ENCODE results near the gene GAN. TPM values are rescaled to one million over a fixed set of nuclear protein-coding genes. Genes with fewer than 3 reads are reported as not detected.

GAN gene
- total and polyA plus RNA-seq, 10 of the 15 experiments (the other 5 are each of a cell fraction or from before 2014, with no cell fraction given): 0.42 to 8.4 (median 2.5) TPM

DNA sequence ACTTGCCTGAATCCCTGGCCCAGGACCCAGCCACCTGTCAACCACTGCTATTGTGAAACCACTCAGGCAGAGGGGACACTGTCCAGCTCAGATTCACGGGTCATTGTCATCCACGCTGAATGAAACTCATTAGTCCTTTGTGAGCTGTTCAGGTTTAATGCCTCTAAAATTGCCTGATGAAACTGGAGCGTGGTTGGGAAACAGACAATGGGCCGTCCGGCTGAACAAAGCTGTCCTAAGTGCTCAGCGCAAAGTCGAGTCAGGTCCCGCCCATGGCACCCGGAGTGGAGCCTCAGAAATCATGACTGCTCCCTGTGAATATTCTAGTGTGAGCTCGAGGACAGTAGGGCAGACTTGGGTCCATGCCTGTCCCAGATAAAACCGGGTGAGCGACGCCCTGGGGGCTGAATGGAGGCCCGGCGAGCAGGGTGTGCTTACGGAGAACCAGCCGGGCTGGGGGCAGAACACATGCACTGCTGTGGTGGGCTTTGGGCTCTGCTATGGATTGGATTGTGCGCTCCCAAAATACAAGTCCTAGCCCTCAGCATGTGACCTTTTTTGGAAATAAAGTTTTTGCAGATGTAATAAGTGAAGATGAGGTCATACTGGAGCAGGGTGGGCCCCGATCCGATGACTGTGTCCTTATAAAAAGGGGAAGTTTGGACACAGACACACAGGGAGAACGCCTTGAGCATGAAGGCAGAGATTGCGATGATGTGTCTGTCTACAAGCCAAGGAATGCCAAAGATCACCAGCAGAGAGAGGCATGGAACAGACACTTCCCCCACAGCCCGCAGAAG, 117.0 kb downstream of the GAN start:
- H3K4me3 ChIP-seq: peak overlapping the region; percentile 11; the same call in 1 of the 2 replicates
- H3K4me2 ChIP-seq (ENCODE audit: control insufficient read depth, insufficient read depth): peak overlapping the region; percentile 52
- ChIA-PET SMC1A (ENCODE audit: uncharacterized antibody, unreplicated experiment) (interaction anchor here (0.7 to 3.6 kb wide), 10 partner anchors 8 to 294 kb away, joined by 3 to 25 read pairs (median 4); partner anchors contain the start of gene CMIP), CTCF (interaction anchor here (0.8 to 2.0 kb wide), 6 partner anchors 10 to 66 kb away, joined by 3 to 6 read pairs (median 3); no protein-coding TSS in a partner anchor), POLR2A (interaction anchor here (0.5 to 0.9 kb wide), 2 partner anchors 49 to 222 kb away, joined by 4 read pairs; no protein-coding TSS in a partner anchor), RAD21 (ENCODE audit: unreplicated experiment) (interaction anchor here (0.7 to 2.6 kb wide), 5 partner anchors 10 to 74 kb away, joined by 3 to 16 read pairs (median 5); no protein-coding TSS in a partner anchor)
- ATAC-seq (peak; percentile 83), DNase-seq (ENCODE audit: low read depth, low spot score) (no peak), FAIRE-seq (peak; percentile 57)
- peaks cover 22% of the 10 kb centered on the region for H3K4me1 ChIP-seq (ENCODE audit: control insufficient read depth, insufficient read depth, low read length)
- no peak overlapping the region for H3K9ac ChIP-seq (ENCODE audit: control insufficient read depth, insufficient read depth, low read length)
- H3K79me2 ChIP-seq (ENCODE audit: control insufficient read depth, insufficient read depth, low read length): no peaks in the 10 kb centered on the region
- H3K27ac ChIP-seq (ENCODE audit: control insufficient read depth, insufficient read depth): peak overlapping the region; percentile 21; the same call in 1 of the 2 replicates
- intact Hi-C loops (cut with micrococcal nuclease; ENCODE audit: unreplicated experiment): loop anchor here (1.0 kb wide), 1 partner anchor 50 kb away; no protein-coding TSS in a partner anchor
- no peaks in the 10 kb centered on the region; a peak in 1 of 4 replicates for H3K36me3 ChIP-seq (ENCODE audit: control insufficient read depth in 2 of 2, insufficient read depth in 2 of 2, low read length in 1 of 2)
- H2AFZ ChIP-seq (ENCODE audit: control insufficient read depth, low read depth, low read length): no peak overlapping the region
- 45% methylated on average over 23 of the region's 23 CpGs for WGBS (ENCODE audit: insufficient coverage, insufficient replicate concordance, low lambda C conversion rate, missing lambda C conversion rate)
- H3K9me3 ChIP-seq (replicated peaks; ENCODE audit: control insufficient read depth, insufficient read depth, low read length): no peaks in the 10 kb centered on the region; the same call in 2 of the 3 replicates
- H4K20me1 ChIP-seq (ENCODE audit: control insufficient read depth, insufficient read depth): no peaks in the 10 kb centered on the region
- no TSS peak for BruUV-seq (replicated peaks)
- in situ Hi-C loops (cut with MboI): no loop called here
- H3K27me3 ChIP-seq (replicated peaks in 1 of 2; ENCODE audit: control insufficient read depth in 2 of 2, insufficient read depth in 2 of 2, low read length in 1 of 2): no peaks in the 10 kb centered on the region
- TF ChIP-seq BRCA1 (IDR thresholded peaks at IDR 0.05; ENCODE audit: low read depth, low read length) (no peak), BHLHE40 (IDR thresholded peaks at IDR 0.05; ENCODE audit: borderline replicate concordance in 1 of 2, low read depth in 2 of 2, low read length in 1 of 2) (0 out of 4 replicates have a peak, but pooled peaks of 1 of the 2 experiments have one; percentile 0), CEBPB (IDR thresholded peaks at IDR 0.05; ENCODE audit: borderline replicate concordance in 1 of 2, low read depth in 2 of 2, low read length in 2 of 2) (0 out of 4 replicates have a peak, but pooled peaks of 1 of the 2 experiments have one; percentile 0), RCOR1 (conservative IDR thresholded peaks at IDR 0.05; ENCODE audit: low read depth, low read length) (0 out of 2 replicates have a peak, but pooled peaks have one; percentile 19), IKZF1 (conservative IDR thresholded peaks at IDR 0.05) (0 out of 2 replicates have a peak, but pooled peaks have one; percentile 52), LARP7 (IDR thresholded peaks at IDR 0.05) (0 out of 2 replicates have a peak, but pooled peaks have one; percentile 19), E2F8 (IDR thresholded peaks at IDR 0.05; ENCODE audit: low read depth, partially characterized antibody) (no peak), MTA2 (IDR thresholded peaks at IDR 0.05; ENCODE audit: low read depth) (peak; percentile 60; the same call in 1 of the 2 replicates), NR2F1 (conservative IDR thresholded peaks at IDR 0.05) (peak; percentile 70), SMARCA5 (IDR thresholded peaks at IDR 0.05) (0 out of 2 replicates have a peak, but pooled peaks have one; percentile 35), TCF12 (IDR thresholded peaks at IDR 0.05; ENCODE audit: low read depth, low read length) (0 out of 2 replicates have a peak, but pooled peaks have one; percentile 2), FOS (IDR thresholded peaks at IDR 0.05; ENCODE audit: borderline replicate concordance, extremely low read depth, insufficient read length) (no peak)
- TF ChIP-seq, protein P1, sequence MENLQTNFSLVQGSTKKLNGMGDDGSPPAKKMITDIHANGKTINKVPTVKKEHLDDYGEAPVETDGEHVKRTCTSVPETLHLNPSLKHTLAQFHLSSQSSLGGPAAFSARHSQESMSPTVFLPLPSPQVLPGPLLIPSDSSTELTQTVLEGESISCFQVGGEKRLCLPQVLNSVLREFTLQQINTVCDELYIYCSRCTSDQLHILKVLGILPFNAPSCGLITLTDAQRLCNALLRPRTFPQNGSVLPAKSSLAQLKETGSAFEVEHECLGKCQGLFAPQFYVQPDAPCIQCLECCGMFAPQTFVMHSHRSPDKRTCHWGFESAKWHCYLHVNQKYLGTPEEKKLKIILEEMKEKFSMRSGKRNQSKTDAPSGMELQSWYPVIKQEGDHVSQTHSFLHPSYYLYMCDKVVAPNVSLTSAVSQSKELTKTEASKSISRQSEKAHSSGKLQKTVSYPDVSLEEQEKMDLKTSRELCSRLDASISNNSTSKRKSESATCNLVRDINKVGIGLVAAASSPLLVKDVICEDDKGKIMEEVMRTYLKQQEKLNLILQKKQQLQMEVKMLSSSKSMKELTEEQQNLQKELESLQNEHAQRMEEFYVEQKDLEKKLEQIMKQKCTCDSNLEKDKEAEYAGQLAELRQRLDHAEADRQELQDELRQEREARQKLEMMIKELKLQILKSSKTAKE (IDR thresholded peaks at IDR 0.05; ENCODE audit: low read depth, poor library complexity, severe bottlenecking): peak; percentile 10
